ENCODE measurements around the gene EYA2.
"Not testable (repeated sequence)": the region's sequence is repeated elsewhere in the genome, so short reads cannot be mapped to it uniquely, and the experiment has no call there.

Gene EYA2

GRCh38 chr20:47172579-47172978 lies 277.9 kb downstream of the EYA2 start:
- Histone ChIP-seq H3K9me3 (no peaks in the 10 kb centered on the region), H3K36me3 (no peaks in the 10 kb centered on the region), H3K4me2 (no peak overlapping the region), H3K4me1 (no peaks in the 10 kb centered on the region), H3K4me3 (no peak overlapping the region), H3K27me3 (no peaks in the 10 kb centered on the region), H4K20me1 (no peaks in the 10 kb centered on the region), H3K27ac (no peak overlapping the region), H3K9ac (no peak overlapping the region)
- TF ChIP-seq Cebpa-rat (IDR thresholded peaks at IDR 0.05), result no peak

GRCh38 chr20:47173596-47174216 lies 279.1 kb downstream of the EYA2 start:
- no peak overlapping the region for H3K27ac ChIP-seq
- H3K27me3 ChIP-seq, result no peaks in the 10 kb centered on the region
- H3K9ac ChIP-seq, result no peak overlapping the region
- no peaks in the 10 kb centered on the region for H3K9me3 ChIP-seq
- no peak for TF ChIP-seq Cebpa-rat (IDR thresholded peaks at IDR 0.05)
- no peak overlapping the region for H3K4me2 ChIP-seq
- H3K36me3 ChIP-seq, result no peaks in the 10 kb centered on the region
- H4K20me1 ChIP-seq, result no peaks in the 10 kb centered on the region
- H3K4me1 ChIP-seq, result no peaks in the 10 kb centered on the region
- H3K4me3 ChIP-seq, result no peak overlapping the region

- no peak overlapping the region for H3K4me3 ChIP-seq
- H3K27ac ChIP-seq, result no peak overlapping the region
- H3K9me3 ChIP-seq, result no peaks in the 10 kb centered on the region
- H4K20me1 ChIP-seq, result no peaks in the 10 kb centered on the region
- H3K4me2 ChIP-seq, result no peak overlapping the region
- no peaks in the 10 kb centered on the region for H3K36me3 ChIP-seq
- TF ChIP-seq Cebpa-rat (IDR thresholded peaks at IDR 0.05), result no peak
- no peak overlapping the region for H3K9ac ChIP-seq
- no peaks in the 10 kb centered on the region for H3K27me3 ChIP-seq
- H3K4me1 ChIP-seq, result no peaks in the 10 kb centered on the region
Measured at GRCh38 chr20:47174456-47175243, 280.0 kb downstream of the EYA2 start.

GRCh38 chr20:47175493-47175892 lies 280.9 kb downstream of the EYA2 start:
- H3K9ac ChIP-seq, result no peak overlapping the region
- H3K36me3 ChIP-seq, result no peaks in the 10 kb centered on the region
- no peaks in the 10 kb centered on the region for H3K27me3 ChIP-seq
- H4K20me1 ChIP-seq, result no peaks in the 10 kb centered on the region
- no peak overlapping the region for H3K4me3 ChIP-seq
- H3K9me3 ChIP-seq, result no peaks in the 10 kb centered on the region
- H3K4me1 ChIP-seq, result no peaks in the 10 kb centered on the region
- H3K4me2 ChIP-seq, result no peak overlapping the region
- H3K27ac ChIP-seq, result no peak overlapping the region
- no peak for TF ChIP-seq Cebpa-rat (IDR thresholded peaks at IDR 0.05)

- H3K4me2 ChIP-seq, H3K36me3 ChIP-seq, H3K9ac ChIP-seq, H3K27ac ChIP-seq, H3K4me3 ChIP-seq, H4K20me1 ChIP-seq, H3K9me3 ChIP-seq, H3K4me1 ChIP-seq, H3K27me3 ChIP-seq: not testable (repeated sequence)
Measured at GRCh38 chr20:47176217-47176616, 281.6 kb downstream of the EYA2 start.

GRCh38 chr20:47178277-47178676 lies 283.6 kb downstream of the EYA2 start:
- Histone ChIP-seq H3K27ac (no peak overlapping the region), H3K4me3 (no peak overlapping the region), H3K4me1 (no peaks in the 10 kb centered on the region), H4K20me1 (no peaks in the 10 kb centered on the region), H3K36me3 (no peaks in the 10 kb centered on the region), H3K9me3 (no peaks in the 10 kb centered on the region), H3K9ac (no peak overlapping the region), H3K27me3 (no peaks in the 10 kb centered on the region), H3K4me2 (no peak overlapping the region)
- TF ChIP-seq Cebpa-rat (IDR thresholded peaks at IDR 0.05), result no peak

- Histone ChIP-seq H3K4me1 (no peaks in the 10 kb centered on the region), H3K27ac (no peak overlapping the region), H3K9me3 (no peaks in the 10 kb centered on the region), H3K36me3 (no peaks in the 10 kb centered on the region), H3K4me3 (no peak overlapping the region), H3K4me2 (no peak overlapping the region), H3K9ac (no peak overlapping the region), H3K27me3 (no peaks in the 10 kb centered on the region), H4K20me1 (no peaks in the 10 kb centered on the region)
- no peak for TF ChIP-seq Cebpa-rat (IDR thresholded peaks at IDR 0.05)
Measured at GRCh38 chr20:47178851-47179250, 284.2 kb downstream of the EYA2 start.

- H4K20me1 ChIP-seq, result no peaks in the 10 kb centered on the region
- H3K27me3 ChIP-seq, result no peaks in the 10 kb centered on the region
- H3K9me3 ChIP-seq, result no peaks in the 10 kb centered on the region
- H3K4me3 ChIP-seq, result no peak overlapping the region
- no peaks in the 10 kb centered on the region for H3K4me1 ChIP-seq
- no peak overlapping the region for H3K4me2 ChIP-seq
- no peak for TF ChIP-seq Cebpa-rat (IDR thresholded peaks at IDR 0.05)
- H3K9ac ChIP-seq, result no peak overlapping the region
- no peak overlapping the region for H3K27ac ChIP-seq
- no peaks in the 10 kb centered on the region for H3K36me3 ChIP-seq
Measured at GRCh38 chr20:47179267-47179666, 284.6 kb downstream of the EYA2 start.

GRCh38 chr20:47181056-47181862 lies 286.6 kb downstream of the EYA2 start:
- Histone ChIP-seq H3K9ac (no peak overlapping the region), H4K20me1 (no peaks in the 10 kb centered on the region), H3K36me3 (no peaks in the 10 kb centered on the region), H3K4me1 (no peaks in the 10 kb centered on the region), H3K4me2 (no peak overlapping the region), H3K4me3 (no peak overlapping the region), H3K9me3 (no peaks in the 10 kb centered on the region), H3K27me3 (no peaks in the 10 kb centered on the region), H3K27ac (no peak overlapping the region)
- TF ChIP-seq Cebpa-rat (IDR thresholded peaks at IDR 0.05), result no peak

GRCh38 chr20:47183367-47183766 lies 288.7 kb downstream of the EYA2 start:
- Histone ChIP-seq H3K4me2 (no peak overlapping the region), H3K9ac (no peak overlapping the region), H3K4me3 (no peak overlapping the region), H3K36me3 (no peaks in the 10 kb centered on the region), H3K9me3 (no peaks in the 10 kb centered on the region), H3K27me3 (no peaks in the 10 kb centered on the region), H3K27ac (no peak overlapping the region), H3K4me1 (no peaks in the 10 kb centered on the region), H4K20me1 (no peaks in the 10 kb centered on the region)
- TF ChIP-seq Cebpa-rat (IDR thresholded peaks at IDR 0.05), result no peak
